D341Med (cell line): ENCODE results near the gene PHLPP1.

Experiments
- DNase-seq: peaks from one replicate; pipeline ENCODE4 v3.0.0; 2012; ENCODE audit warnings: low spot score

PHLPP1 gene

DNA sequence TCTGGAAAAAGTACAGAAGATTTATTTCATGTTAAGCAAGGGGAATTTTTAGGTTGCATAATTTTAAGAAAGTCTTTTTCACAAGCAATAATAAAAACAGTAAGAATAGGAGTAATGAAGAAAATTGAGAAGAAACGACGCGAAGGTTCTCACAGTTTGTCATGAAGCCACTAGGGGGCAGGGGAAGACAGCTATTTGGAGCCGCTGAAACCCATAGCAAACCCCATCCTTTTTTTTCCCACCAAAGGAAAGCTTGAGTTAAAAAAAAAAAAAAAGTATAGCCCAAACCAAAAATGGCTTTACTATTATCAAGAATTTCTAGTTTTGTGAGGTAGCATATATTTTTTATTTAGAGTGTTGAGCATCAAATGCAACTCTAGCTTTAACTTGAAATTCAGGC, 300.9 kb downstream of the PHLPP1 start:
- peak; percentile 79 for DNase-seq

DNA sequence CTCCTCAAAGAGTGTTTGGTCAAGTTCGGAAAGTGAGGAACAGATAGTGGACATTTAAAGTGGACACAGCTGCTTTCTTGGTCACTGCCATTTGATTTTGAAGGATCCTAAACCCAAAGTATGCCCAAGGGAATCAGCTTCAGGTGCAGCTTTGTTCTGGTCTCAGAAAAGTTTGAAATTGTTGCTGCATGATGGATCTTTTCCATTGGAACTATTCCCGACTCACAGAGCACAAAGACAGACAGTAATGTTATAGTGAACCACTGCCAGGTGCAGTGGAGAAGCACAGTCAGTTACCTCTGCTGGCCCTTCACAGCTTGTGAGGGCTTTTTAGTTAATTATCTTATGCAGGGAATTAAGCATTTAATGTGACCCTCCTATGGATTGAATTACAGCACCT, 301.7 kb downstream of the PHLPP1 start:
- DNase-seq: no peak

DNA sequence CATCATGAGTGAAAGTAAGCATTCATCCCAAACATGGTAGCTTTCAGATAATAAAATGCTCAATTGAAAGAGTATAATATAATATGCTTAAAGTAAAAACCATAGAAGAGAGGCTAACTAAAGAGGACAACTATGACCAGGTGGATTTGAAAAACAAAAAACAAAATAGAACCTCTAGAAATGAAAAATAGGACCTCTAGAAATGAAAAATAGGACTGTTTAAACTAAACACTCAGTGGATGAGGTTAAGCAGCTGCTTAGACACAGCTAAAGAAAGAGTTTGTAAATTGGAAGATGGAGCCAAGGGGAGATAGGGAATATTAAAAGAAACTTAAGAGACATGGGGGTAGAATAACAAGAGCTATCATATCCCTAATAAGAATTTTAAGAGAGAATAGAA, 302.6 kb downstream of the PHLPP1 start:
- DNase-seq: no peak

DNA sequence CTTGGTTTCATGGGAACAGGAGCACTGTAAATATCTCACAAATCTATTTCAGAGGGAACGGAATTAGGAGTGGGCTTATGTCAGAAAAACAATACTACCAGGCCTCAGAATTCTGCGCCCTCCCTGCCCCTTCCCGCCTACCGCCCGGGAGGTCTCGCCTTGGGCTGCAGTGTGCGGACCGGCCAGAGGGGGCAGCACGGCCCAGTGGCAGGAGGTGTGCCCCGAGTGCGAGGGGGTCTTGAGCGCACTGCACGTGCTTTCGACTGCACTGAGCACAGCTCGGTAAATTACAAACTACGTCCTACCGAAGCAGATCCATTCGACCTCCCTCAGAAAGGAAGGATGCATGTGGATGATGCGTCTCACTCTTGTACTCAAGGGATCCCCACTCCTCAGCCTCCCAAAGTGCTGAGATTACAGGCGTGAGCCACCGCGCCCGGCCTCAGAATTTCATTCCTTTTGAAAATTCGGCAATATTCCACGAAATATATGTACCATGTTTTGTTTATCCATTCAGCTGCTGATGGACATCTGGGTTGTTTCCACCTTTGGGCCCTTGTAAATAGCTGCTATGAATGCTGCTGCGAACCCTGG, 307.2 kb downstream of the PHLPP1 start:
- DNase-seq: peak; percentile 72

DNA sequence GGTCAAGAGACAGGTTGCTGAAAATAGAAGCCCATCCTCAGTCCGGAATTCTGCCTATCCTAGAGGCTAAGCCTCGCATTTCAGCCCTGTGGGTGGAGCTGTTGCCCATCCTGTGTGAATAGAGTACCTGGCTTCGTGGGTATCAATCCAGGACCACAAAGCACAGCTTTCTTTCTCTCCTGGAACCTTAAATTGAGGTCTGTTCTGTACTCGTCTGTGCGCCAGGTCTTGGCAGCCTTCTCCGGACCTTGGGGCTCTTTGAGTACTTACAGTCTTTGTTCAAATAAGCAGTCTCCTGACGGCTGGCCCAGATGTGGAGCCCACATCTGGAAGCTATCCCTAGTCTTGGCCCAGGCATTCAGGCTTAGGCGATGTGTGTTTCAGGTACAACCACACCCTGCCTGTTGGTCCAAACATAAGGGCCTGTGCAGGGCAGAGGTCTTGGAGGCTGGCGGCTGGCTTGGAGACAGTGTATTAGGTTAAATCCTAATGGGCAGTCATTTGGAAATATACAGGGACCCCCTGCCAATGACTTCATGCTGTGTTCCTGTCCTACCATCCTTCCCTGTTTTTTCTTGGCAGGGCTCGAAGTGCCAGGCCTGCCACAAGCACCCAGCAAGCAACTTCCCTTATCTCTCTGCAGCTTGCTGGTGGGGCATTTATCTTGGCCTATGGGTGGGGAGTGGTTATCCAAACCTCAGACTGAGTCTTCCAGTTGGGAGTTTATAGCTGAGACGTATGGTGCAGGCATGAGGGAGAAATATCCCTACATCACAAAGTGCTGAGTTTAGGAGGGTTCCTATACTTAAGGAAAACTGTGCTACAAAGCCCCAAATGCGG, 310.1 kb downstream of the PHLPP1 start:
- DNase-seq: peak; percentile 58

DNA sequence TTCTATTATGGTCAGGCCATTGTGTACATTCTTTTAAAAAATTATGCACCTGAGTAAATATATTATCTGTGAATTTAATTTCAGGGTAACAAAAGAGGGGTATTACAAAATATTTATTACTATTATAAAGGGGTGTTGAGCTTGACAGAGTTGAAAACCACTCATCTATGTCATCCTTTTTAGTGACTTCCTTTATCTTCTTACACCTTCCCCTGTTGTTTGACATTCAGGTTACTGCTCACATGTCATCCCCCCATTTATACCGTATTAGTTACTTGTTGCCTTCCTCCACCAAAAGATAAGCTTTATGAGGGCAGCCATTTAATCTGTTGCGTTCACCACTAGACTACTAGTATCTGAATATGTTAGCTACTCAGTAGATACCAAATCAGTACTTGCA, 313.0 kb downstream of the PHLPP1 start:
- no peak for DNase-seq
